Calu3 (cell line): ENCODE data around the gene ARHGEF26. TPM values are rescaled to one million over a fixed set of nuclear protein-coding genes. Genes with fewer than 3 reads are reported as not detected.

Experiments used
- BruUV-seq: library from RNA; stranded (reverse); fragments of 400-500 nt; replicated peaks from 2 replicates; lab custom pipeline; 2021; lab: Mats Ljungman, UMichigan
- CTCF ChIA-PET: fragments of 300-600 bp; sonication (Branson Sonifier 250); formaldehyde crosslinking; loops from one replicate; lab custom pipeline; 2022; ENCODE audit warnings: antibody characterized with exemption; lab: Charles Lee
- DNase-seq: peaks from one replicate; pipeline ENCODE4 v3.0.0; 2022
- H3K27ac Mint-ChIP-seq: one replicate; pipeline ENCODE4 v1.8.0; 2022; ENCODE audit warnings: mixed read lengths; ENCODE audit not compliant: unreplicated experiment
- H3K27me3 Mint-ChIP-seq: one replicate; pipeline ENCODE4 v1.8.0; 2022; ENCODE audit warnings: mixed read lengths; ENCODE audit not compliant: unreplicated experiment
- H3K36me3 Mint-ChIP-seq: one replicate; pipeline ENCODE4 v1.8.0; 2022; ENCODE audit warnings: mild to moderate bottlenecking, moderate library complexity, mixed read lengths; ENCODE audit not compliant: insufficient read depth, unreplicated experiment
- H3K4me1 Mint-ChIP-seq: one replicate; pipeline ENCODE4 v1.8.0; 2022; ENCODE audit warnings: mild to moderate bottlenecking, low read depth, mixed read lengths; ENCODE audit not compliant: unreplicated experiment
- H3K4me3 Mint-ChIP-seq: one replicate; pipeline ENCODE4 v1.8.0; 2022; ENCODE audit warnings: mild to moderate bottlenecking, low read depth, moderate library complexity, mixed read lengths; ENCODE audit not compliant: unreplicated experiment
- H3K9me3 Mint-ChIP-seq: one replicate; pipeline ENCODE4 v1.8.0; 2022; ENCODE audit warnings: low read depth, mixed read lengths; ENCODE audit not compliant: unreplicated experiment
- CTCF ChIP-seq: fragments of 200-600 bp; IDR thresholded peaks from one replicate; pipeline ENCODE4 v1.8.0; 2022; ENCODE audit warnings: antibody characterized with exemption; ENCODE audit not compliant: unreplicated experiment
- intact Hi-C: fragments of 100-400 bp; cut with micrococcal nuclease; formaldehyde crosslinking; loops from one replicate; pipeline ENCODE4 v1.10.0; 2022; ENCODE audit not compliant: unreplicated experiment
- total RNA-seq: library from RNA; stranded (reverse); gene quantifications from 2 replicates; pipeline ENCODE4 v1.2.3, GENCODE V29; 2022

The ARHGEF26 gene
- total RNA-seq, 1 experiment from 2014 or later, result 21.4 TPM

- no peak for TF ChIP-seq CTCF
- CTCF ChIA-PET, result interaction anchor here (1.3 kb wide), 1 partner anchor 10 kb away, joined by 3 read pairs; the partner anchor contains the start of gene ARHGEF26
- intact Hi-C loops, result no loop called here
- H3K27me3 Mint-ChIP-seq, result no peaks in the 10 kb centered on the region
- H3K4me3 Mint-ChIP-seq, result no peak overlapping the region
- no TSS peak for BruUV-seq
- no peaks in the 10 kb centered on the region for H3K9me3 Mint-ChIP-seq
- H3K27ac Mint-ChIP-seq, result no peak overlapping the region
- no peaks in the 10 kb centered on the region for H3K36me3 Mint-ChIP-seq
- no peaks in the 10 kb centered on the region for H3K4me1 Mint-ChIP-seq
- DNase-seq, result no peak
These were observed 9.7 kb upstream of the ARHGEF26 start for GRCh38 chr3:154111365-154111935.

GRCh38 chr3:154112146-154112852 lies 8.9 kb upstream of the ARHGEF26 start:
- BruUV-seq, result no TSS peak
- CTCF ChIA-PET, result interaction anchor here (1.8 kb wide), 1 partner anchor 9 kb away, joined by 11 read pairs; the partner anchor contains the start of gene ARHGEF26
- no peaks in the 10 kb centered on the region for H3K36me3 Mint-ChIP-seq

DNA sequence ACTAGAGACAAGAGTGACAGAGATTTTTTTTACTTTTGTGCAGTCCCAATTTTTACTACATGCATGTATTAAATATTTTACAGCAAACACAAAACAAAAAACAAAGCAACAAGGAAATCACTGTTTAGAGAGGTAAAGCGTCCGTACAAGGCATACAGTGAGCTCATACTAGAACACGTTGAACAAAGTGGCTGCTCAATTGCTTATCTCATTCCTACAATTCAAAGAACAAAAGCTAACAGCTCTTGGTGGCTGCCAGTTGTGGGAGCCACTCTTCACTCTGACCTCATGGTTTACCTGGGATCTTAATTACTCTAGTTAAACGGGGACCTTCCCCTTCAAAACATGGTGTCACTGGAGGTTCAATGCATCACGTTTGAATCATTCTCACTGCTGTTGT lies 7.6 kb upstream of the ARHGEF26 start:
- H3K4me3 Mint-ChIP-seq, result no peak overlapping the region
- no peaks in the 10 kb centered on the region for H3K36me3 Mint-ChIP-seq
- H3K4me1 Mint-ChIP-seq, result no peaks in the 10 kb centered on the region
- intact Hi-C loops, result no loop called here
- CTCF ChIA-PET, result interaction anchor here (0.5 to 1.8 kb wide), 2 partner anchors 8 to 98 kb away, joined by 4 to 11 read pairs; partner anchors contain the start of gene ARHGEF26
- no peak overlapping the region for H3K27ac Mint-ChIP-seq
- DNase-seq, result no peak
- no peak for TF ChIP-seq CTCF
- no peaks in the 10 kb centered on the region for H3K27me3 Mint-ChIP-seq
- BruUV-seq, result no TSS peak
- no peaks in the 10 kb centered on the region for H3K9me3 Mint-ChIP-seq

More at GRCh38 chr3:154112146-154112852, 8.9 kb upstream of the ARHGEF26 start:
- Mint-ChIP-seq H3K4me1 (no peaks in the 10 kb centered on the region), H3K27ac (no peak overlapping the region), H3K27me3 (no peaks in the 10 kb centered on the region), H3K9me3 (no peaks in the 10 kb centered on the region), H3K4me3 (no peak overlapping the region)
- no peak for TF ChIP-seq CTCF
- intact Hi-C loops, result no loop called here
- no peak for DNase-seq

DNA sequence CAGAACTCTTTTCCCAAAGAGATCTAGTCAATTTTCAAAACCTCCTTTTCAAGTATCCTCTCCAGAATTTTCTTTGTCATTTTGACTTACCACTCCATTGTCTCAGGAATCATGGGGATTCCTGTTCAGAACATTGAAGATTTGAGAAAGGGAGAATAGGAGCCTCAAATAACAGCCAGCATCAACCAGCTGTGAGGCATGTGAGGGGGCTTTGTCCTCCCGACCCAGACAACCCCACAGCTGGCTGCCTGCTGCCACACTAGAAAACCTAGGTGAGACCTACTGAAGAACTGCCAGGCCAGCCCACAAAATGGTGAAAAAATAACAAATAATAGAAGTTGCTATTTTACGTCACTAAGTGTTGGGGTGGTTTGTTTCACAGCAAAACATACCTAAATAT lies 5.9 kb upstream of the ARHGEF26 start:
- no peak overlapping the region for H3K27ac Mint-ChIP-seq
- peaks cover 7% of the 10 kb centered on the region for H3K4me1 Mint-ChIP-seq
- no peak for DNase-seq
- intact Hi-C loops, result no loop called here
- no TSS peak for BruUV-seq
- no peaks in the 10 kb centered on the region for H3K9me3 Mint-ChIP-seq
- TF ChIP-seq CTCF, result no peak
- CTCF ChIA-PET, result interaction anchor here (0.7 kb wide), 1 partner anchor 98 kb away, joined by 3 read pairs; no protein-coding TSS in a partner anchor
- H3K36me3 Mint-ChIP-seq, result no peaks in the 10 kb centered on the region
- H3K27me3 Mint-ChIP-seq, result no peaks in the 10 kb centered on the region
- no peak overlapping the region for H3K4me3 Mint-ChIP-seq
